Glomerular visceral epithelial cell (primary cell): Measurements from ENCODE around the gene GALR2.

Experiments
- DNase-seq: peaks from one replicate; pipeline ENCODE4 v3.0.0-alpha.2; 2016; ENCODE audit errors: extremely low spot score

The GALR2 gene

GRCh38 chr17:76092526-76093413, 18.2 kb downstream of the GALR2 start:
- DNase-seq: no peak

GRCh38 chr17:76094046-76094445, 19.5 kb downstream of the GALR2 start:
- DNase-seq: no peak

- no peak for DNase-seq
Observed at GRCh38 chr17:76095943-76096342, 21.4 kb downstream of the GALR2 start.

- DNase-seq: no peak
Observed at GRCh38 chr17:76097716-76098295, 23.2 kb downstream of the GALR2 start.

- DNase-seq: no peak
Observed at GRCh38 chr17:76102944-76103273, 28.3 kb downstream of the GALR2 start.

- peak; percentile 92 for DNase-seq
Observed at GRCh38 chr17:76103274-76104139, 28.9 kb downstream of the GALR2 start, which contains the start of gene EXOC7. EXOC7 (minus strand) TSS chr17:76103787; CDS start chr17:76103692, 95 bp downstream.

- DNase-seq: no peak
Observed at GRCh38 chr17:76104140-76104895, 29.7 kb downstream of the GALR2 start.

- DNase-seq: no peak
Observed at GRCh38 chr17:76104896-76105231, 30.3 kb downstream of the GALR2 start.

- DNase-seq: no peak
Observed at GRCh38 chr17:76106703-76107102, 32.1 kb downstream of the GALR2 start.

- DNase-seq: peak; percentile 19
Observed at GRCh38 chr17:76107509-76107908, 32.9 kb downstream of the GALR2 start.

GRCh38 chr17:76111956-76112355, 37.4 kb downstream of the GALR2 start:
- no peak for DNase-seq

- DNase-seq: no peak
Observed at GRCh38 chr17:76115138-76115754, 40.7 kb downstream of the GALR2 start.

GRCh38 chr17:76119409-76120371, 45.1 kb downstream of the GALR2 start:
- DNase-seq: no peak

- no peak for DNase-seq
Observed at GRCh38 chr17:76120658-76121008, 46.1 kb downstream of the GALR2 start.

- no peak for DNase-seq
Observed at GRCh38 chr17:76121932-76122430, 47.4 kb downstream of the GALR2 start.

- no peak for DNase-seq
Observed at GRCh38 chr17:76122431-76123190, 48.0 kb downstream of the GALR2 start.

GRCh38 chr17:76123191-76123499, 48.6 kb downstream of the GALR2 start:
- DNase-seq: no peak

GRCh38 chr17:76123749-76124581, 49.4 kb downstream of the GALR2 start:
- no peak for DNase-seq
